Hepatocyte (in vitro differentiated cells): Measurements from ENCODE around the gene MRPL42. TPM values are rescaled to one million over a fixed set of nuclear protein-coding genes. Genes with fewer than 3 reads are reported as not detected.
A peak's percentile ranks its signal among the peaks of the same experiment; 100 is the strongest.
"Not testable (repeated sequence)": the region's sequence is repeated elsewhere in the genome, so short reads cannot be mapped to it uniquely, and the experiment has no call there.

Experiments used
- DNase-seq: peaks from one replicate; pipeline ENCODE4 v3.0.0-alpha.2; 2016; ENCODE audit warnings: low spot score
- H2AFZ ChIP-seq: fragments of 200-600 bp; sonication (generic); 2 replicates; pipeline ENCODE4 v1.6.0; 2016; ENCODE audit warnings: antibody characterized with exemption, mild to moderate bottlenecking
- H3K27ac ChIP-seq: fragments of 200-600 bp; sonication (generic); 2 replicates; pipeline ENCODE4 v1.5.1; 2016; ENCODE audit warnings: mild to moderate bottlenecking
- H3K27me3 ChIP-seq: fragments of 200-600 bp; sonication (generic); 2 replicates; pipeline ENCODE4 v1.6.1; 2016
- H3K36me3 ChIP-seq: fragments of 200-600 bp; sonication (generic); replicated peaks from 2 replicates; pipeline ENCODE4 v1.5.1; 2016; ENCODE audit warnings: low read depth; ENCODE audit not compliant: insufficient read depth
- H3K4me1 ChIP-seq: fragments of 200-600 bp; sonication (generic); 2 replicates; pipeline ENCODE4 v1.5.1; 2016; ENCODE audit warnings: mild to moderate bottlenecking, moderate library complexity; ENCODE audit not compliant: insufficient read depth
- H3K4me2 ChIP-seq: fragments of 200-600 bp; sonication (generic); 2 replicates; pipeline ENCODE4 v1.6.0; 2016
- H3K4me3 ChIP-seq: fragments of 200-600 bp; sonication (generic); 2 replicates; pipeline ENCODE4 v1.5.1; 2016; ENCODE audit warnings: mild to moderate bottlenecking
- H3K79me2 ChIP-seq: fragments of 200-600 bp; sonication (generic); 2 replicates; pipeline ENCODE4 v1.6.0; 2017; ENCODE audit warnings: mild to moderate bottlenecking
- H3K9me2 ChIP-seq: fragments of 200-600 bp; sonication (generic); replicated peaks from 2 replicates; pipeline ENCODE4 v1.6.0; 2017; ENCODE audit warnings: mild to moderate bottlenecking; ENCODE audit not compliant: insufficient read depth
- H3K9me3 ChIP-seq: fragments of 200-600 bp; sonication (generic); 2 replicates; pipeline ENCODE4 v1.5.1; 2016; ENCODE audit warnings: low read depth, mild to moderate bottlenecking
- H4K20me1 ChIP-seq: fragments of 200-600 bp; sonication (generic); 2 replicates; pipeline ENCODE4 v1.6.0; 2016; ENCODE audit warnings: mild to moderate bottlenecking; ENCODE audit not compliant: insufficient read depth, poor library complexity, severe bottlenecking
- CTCF ChIP-seq: fragments of 200-600 bp; sonication (generic); IDR thresholded peaks from 2 replicates; pipeline ENCODE4 v1.5.1; 2016; ENCODE audit warnings: antibody characterized with exemption, mild to moderate bottlenecking; ENCODE audit not compliant: poor library complexity
- EZH2 ChIP-seq: fragments of 200-600 bp; sonication (generic); IDR thresholded peaks from 2 replicates; pipeline ENCODE4 v1.6.1; 2016; ENCODE audit warnings: antibody characterized with exemption, mild to moderate bottlenecking, borderline replicate concordance
- EZH2phosphoT487 ChIP-seq: fragments of 200-600 bp; sonication (generic); IDR thresholded peaks from one replicate; pipeline ENCODE4 v1.6.1; 2018; ENCODE audit warnings: antibody characterized with exemption, mild to moderate bottlenecking, low read depth, moderate library complexity; ENCODE audit not compliant: unreplicated experiment, severe bottlenecking
- WGBS: methylation state at CpG from one replicate; pipeline ENCODE4 v1.1.6; 2016; ENCODE audit warnings: low lambda C conversion rate; ENCODE audit errors: missing lambda C conversion rate; 5-methylcytosine and 5-hydroxymethylcytosine counted together
- polyA plus RNA-seq: library from polyadenylated mRNA; unstranded; fragments of >200 nt; fragmentation: Nextera tagmentation; extraction: Ambion mirVana; gene quantifications from 2 replicates; pipeline ENCODE4 v1.2.1, GENCODE V29; 2016
- total RNA-seq: library from RNA; depleted of rRNA; stranded (reverse); fragments of >200 nt; gene quantifications from 2 replicates; pipeline ENCODE4 v1.2.3, GENCODE V29; 2014

Gene MRPL42
- total and polyA plus RNA-seq, 2 experiments from 2014 or later: 74.9 to 111 TPM

- peaks cover 79% of the 10 kb centered on the region for H4K20me1 ChIP-seq
- H2AFZ ChIP-seq: no peak overlapping the region
- peaks cover 100% of the 10 kb centered on the region for H3K79me2 ChIP-seq
- peak overlapping the region; percentile 19 for H3K4me2 ChIP-seq
- no peaks in the 10 kb centered on the region for H3K9me3 ChIP-seq
- TF ChIP-seq EZH2: no peak
- TF ChIP-seq CTCF: no peak
- TF ChIP-seq EZH2phosphoT487: no peak
- 76% methylated on average over 5 of the region's 5 CpGs for WGBS
- H3K4me1 ChIP-seq: peaks cover 13% of the 10 kb centered on the region
- DNase-seq: no peak
- H3K4me3 ChIP-seq: no peak overlapping the region
- peak overlapping the region; percentile 59 for H3K27ac ChIP-seq
- no peaks in the 10 kb centered on the region for H3K27me3 ChIP-seq
- H3K9me2 ChIP-seq: no peaks in the 10 kb centered on the region
- H3K36me3 ChIP-seq: no peaks in the 10 kb centered on the region
Measured at GRCh38 chr12:93427779-93428564, 39.3 kb upstream of the MRPL42 start.

- peaks cover 13% of the 10 kb centered on the region for H3K4me1 ChIP-seq
- H3K79me2 ChIP-seq: peaks cover 100% of the 10 kb centered on the region
- no peaks in the 10 kb centered on the region for H3K9me3 ChIP-seq
- 59% methylated on average over 1 of the region's 1 CpG for WGBS
- no peak overlapping the region for H3K4me2 ChIP-seq
- H3K9me2 ChIP-seq: no peaks in the 10 kb centered on the region
- no peak for DNase-seq
- H3K27ac ChIP-seq: no peak overlapping the region
- no peak for TF ChIP-seq EZH2
- H3K36me3 ChIP-seq: no peaks in the 10 kb centered on the region
- no peak overlapping the region for H3K4me3 ChIP-seq
- H2AFZ ChIP-seq: no peak overlapping the region
- H3K27me3 ChIP-seq: no peaks in the 10 kb centered on the region
- peaks cover 83% of the 10 kb centered on the region for H4K20me1 ChIP-seq
Measured at GRCh38 chr12:93429448-93429847, 37.9 kb upstream of the MRPL42 start.

GRCh38 chr12:93429852-93430251 is 37.5 kb upstream of the MRPL42 start:
- Histone ChIP-seq H2AFZ (no peak overlapping the region), H3K36me3 (no peaks in the 10 kb centered on the region), H3K4me3 (no peak overlapping the region), H3K79me2 (peaks cover 100% of the 10 kb centered on the region), H3K27ac (no peak overlapping the region), H3K9me3 (no peaks in the 10 kb centered on the region), H3K4me1 (peaks cover 13% of the 10 kb centered on the region), H4K20me1 (peaks cover 86% of the 10 kb centered on the region), H3K9me2 (no peaks in the 10 kb centered on the region), H3K4me2 (no peak overlapping the region), H3K27me3 (no peaks in the 10 kb centered on the region)
- TF ChIP-seq EZH2phosphoT487 (no peak), EZH2 (no peak)
- no peak for DNase-seq
- 88% methylated on average over 1 of the region's 1 CpG for WGBS

- 84% methylated on average over 4 of the region's 4 CpGs for WGBS
- DNase-seq: no peak
- H4K20me1 ChIP-seq: peaks cover 86% of the 10 kb centered on the region
- no peak overlapping the region for H3K27ac ChIP-seq
- H2AFZ ChIP-seq: no peak overlapping the region
- H3K4me1 ChIP-seq: peaks cover 13% of the 10 kb centered on the region
- TF ChIP-seq CTCF (no peak), EZH2 (no peak), EZH2phosphoT487 (no peak)
- H3K36me3 ChIP-seq: no peaks in the 10 kb centered on the region
- no peaks in the 10 kb centered on the region for H3K9me3 ChIP-seq
- H3K79me2 ChIP-seq: peaks cover 100% of the 10 kb centered on the region
- H3K4me3 ChIP-seq: no peak overlapping the region
- no peak overlapping the region for H3K4me2 ChIP-seq
- no peaks in the 10 kb centered on the region for H3K9me2 ChIP-seq
- H3K27me3 ChIP-seq: no peaks in the 10 kb centered on the region
Measured at GRCh38 chr12:93430280-93430679, 37.0 kb upstream of the MRPL42 start.

GRCh38 chr12:93432031-93432430 is 35.3 kb upstream of the MRPL42 start:
- H3K4me3 ChIP-seq, H3K4me1 ChIP-seq, H3K27ac ChIP-seq, H2AFZ ChIP-seq, H3K4me2 ChIP-seq, H3K9me3 ChIP-seq, H3K36me3 ChIP-seq, H3K9me2 ChIP-seq, H3K27me3 ChIP-seq, DNase-seq: not testable (repeated sequence)
- H4K20me1 ChIP-seq: peaks cover 87% of the 10 kb centered on the region
- WGBS: 94% methylated on average over 6 of the region's 6 CpGs
- peaks cover 100% of the 10 kb centered on the region for H3K79me2 ChIP-seq
